Stimulated activated naive CD8-positive, alpha-beta T cell treated with anti-CD3 and anti-CD28 coated beads, Interleukin-15, Interleukin-2, amounts not matched to agents 100 ng/mL and 50 ng/mL, for 24 hours (primary cell): ENCODE measurements around the gene SMOC2.

Experiments
- H3K27ac Mint-ChIP-seq: one replicate; pipeline ENCODE4 v1.8.0; 2021; ENCODE audit warnings: mild to moderate bottlenecking, mixed read lengths
- H3K27me3 Mint-ChIP-seq: one replicate; pipeline ENCODE4 v1.8.0; 2021; ENCODE audit warnings: mixed read lengths
- H3K36me3 Mint-ChIP-seq: one replicate; pipeline ENCODE4 v1.8.0; 2021; ENCODE audit warnings: low read depth, mixed read lengths
- H3K4me1 Mint-ChIP-seq: one replicate; pipeline ENCODE4 v1.8.0; 2021; ENCODE audit warnings: low read depth, mixed read lengths
- H3K4me3 Mint-ChIP-seq: one replicate; pipeline ENCODE4 v1.8.0; 2021; ENCODE audit warnings: mild to moderate bottlenecking, mixed read lengths
- H3K9me3 Mint-ChIP-seq: one replicate; pipeline ENCODE4 v1.8.0; 2021; ENCODE audit warnings: mixed read lengths

Gene SMOC2

DNA sequence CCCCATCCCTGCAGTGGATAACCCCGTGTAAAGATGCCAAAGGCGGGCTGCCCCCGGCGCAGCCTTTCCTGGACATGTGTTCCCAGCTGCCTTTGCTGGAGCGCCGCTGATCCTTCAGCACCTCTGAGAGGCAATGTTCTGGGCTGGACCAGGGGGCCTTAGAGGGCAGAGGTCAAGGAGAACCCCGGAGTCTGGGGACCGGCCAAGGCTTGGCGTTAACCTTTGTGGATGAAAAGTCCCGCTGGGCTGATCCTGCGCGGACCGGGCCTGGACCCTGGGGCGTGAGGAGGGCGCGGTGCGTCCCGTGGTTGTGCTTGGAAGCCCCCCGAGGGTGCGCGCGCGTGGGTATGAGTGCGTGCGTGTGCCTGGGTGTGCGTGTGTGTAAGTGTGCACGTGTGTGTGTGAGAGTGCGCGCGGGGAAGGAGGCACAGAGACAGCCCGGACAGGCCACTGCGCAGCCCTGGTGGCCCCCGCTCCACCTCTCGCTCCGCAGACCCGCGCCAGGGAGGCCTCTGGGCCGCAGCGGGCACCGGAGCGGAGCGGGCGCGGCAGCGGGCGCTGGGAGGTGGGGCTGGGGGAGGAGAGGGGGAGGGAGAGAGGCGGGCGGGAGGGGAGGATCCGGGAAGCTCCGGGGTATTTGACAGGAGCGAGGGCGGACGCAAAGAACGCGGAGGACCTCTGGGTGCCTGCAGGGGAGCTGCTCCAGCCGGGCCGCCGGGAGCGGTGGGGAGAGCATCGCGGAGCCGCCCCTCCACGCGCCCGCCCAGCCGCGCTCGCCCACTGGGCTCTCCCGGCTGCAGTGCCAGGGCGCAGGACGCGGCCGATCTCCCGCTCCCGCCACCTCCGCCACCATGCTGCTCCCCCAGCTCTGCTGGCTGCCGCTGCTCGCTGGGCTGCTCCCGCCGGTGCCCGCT lies at the start of gene SMOC2:
TSS of gene SMOC2 (plus strand) at position 665 of the 914 bp plus-strand sequence. CDS start at position 852, 187 bp downstream.
- no peaks in the 10 kb centered on the region for H3K9me3 Mint-ChIP-seq
- H3K36me3 Mint-ChIP-seq: no peaks in the 10 kb centered on the region
- no peak within 1 kb of the TSS for H3K27ac Mint-ChIP-seq
- no peak within 1 kb of the TSS for H3K4me3 Mint-ChIP-seq
- no peaks in the 10 kb centered on the region for H3K4me1 Mint-ChIP-seq
- H3K27me3 Mint-ChIP-seq: peaks cover 59% of the 10 kb centered on the region

DNA sequence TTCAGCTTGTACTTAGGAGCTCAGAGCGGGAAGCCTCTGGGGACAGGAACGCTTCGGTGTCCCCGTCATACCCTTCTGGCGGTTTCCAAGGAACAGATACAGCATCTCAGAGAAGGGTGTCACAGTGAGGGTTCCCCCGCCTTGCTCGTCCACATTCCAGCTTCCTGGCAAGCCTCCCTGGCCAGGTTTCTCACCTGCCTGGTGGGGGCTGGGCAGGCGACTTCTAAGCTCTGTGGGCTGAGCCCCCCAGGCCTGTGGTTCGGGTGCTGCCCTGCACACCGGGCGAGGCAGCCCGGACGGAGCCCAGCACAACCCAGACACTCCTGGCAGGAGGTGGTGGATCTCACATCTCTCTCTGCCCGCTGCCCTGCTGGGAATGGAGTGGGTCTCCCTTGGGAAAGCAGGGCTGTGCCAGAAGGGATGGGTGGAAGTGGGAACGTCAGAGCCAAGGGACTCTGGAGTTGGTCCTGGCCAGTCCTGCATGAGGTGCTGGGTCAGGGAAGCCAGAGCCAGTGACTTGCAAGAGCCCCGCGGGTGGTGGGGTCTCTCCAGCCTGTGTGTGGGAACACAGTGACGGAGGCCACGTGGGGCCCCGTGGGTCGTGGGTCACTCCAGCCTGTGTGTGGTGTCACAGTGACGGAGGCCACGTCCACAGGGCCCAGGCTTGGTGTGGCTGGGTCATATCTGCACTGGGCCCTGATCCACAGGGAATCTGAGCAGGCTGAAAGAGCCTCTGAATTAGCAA lies 47.7 kb upstream of the SMOC2 start:
- Mint-ChIP-seq H3K27ac (no peak overlapping the region), H3K9me3 (no peaks in the 10 kb centered on the region), H3K36me3 (no peaks in the 10 kb centered on the region), H3K4me1 (no peaks in the 10 kb centered on the region), H3K27me3 (no peaks in the 10 kb centered on the region), H3K4me3 (no peak overlapping the region)

- Mint-ChIP-seq H3K27me3 (no peaks in the 10 kb centered on the region), H3K27ac (no peak overlapping the region), H3K4me1 (no peaks in the 10 kb centered on the region), H3K4me3 (no peak overlapping the region), H3K9me3 (no peaks in the 10 kb centered on the region), H3K36me3 (no peaks in the 10 kb centered on the region)
These were observed 46.4 kb upstream of the SMOC2 start for GRCh38 chr6:168394606-168395005.

DNA sequence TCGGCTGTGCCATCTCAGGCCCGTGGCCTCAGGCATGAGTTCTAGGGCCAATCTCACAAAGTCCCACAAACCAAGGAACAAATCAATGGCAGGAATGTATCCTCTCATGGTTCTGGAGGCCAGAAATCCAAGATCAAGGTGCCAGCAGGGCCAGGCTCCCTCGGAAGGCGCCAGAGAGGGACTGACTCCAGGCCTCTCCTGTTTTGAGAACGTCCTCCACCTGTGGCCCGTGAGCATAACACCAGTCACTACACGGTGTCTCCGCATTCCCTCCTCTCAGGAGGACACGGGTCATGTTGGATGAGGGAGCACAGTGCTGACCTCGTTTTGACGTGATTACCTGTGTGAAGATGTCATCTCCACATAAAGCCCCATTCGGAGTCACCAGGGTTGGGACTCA lies 45.0 kb upstream of the SMOC2 start:
- no peak overlapping the region for H3K27ac Mint-ChIP-seq
- H3K4me1 Mint-ChIP-seq: no peaks in the 10 kb centered on the region
- H3K4me3 Mint-ChIP-seq: no peak overlapping the region
- H3K36me3 Mint-ChIP-seq: no peaks in the 10 kb centered on the region
- no peaks in the 10 kb centered on the region for H3K27me3 Mint-ChIP-seq
- no peaks in the 10 kb centered on the region for H3K9me3 Mint-ChIP-seq

DNA sequence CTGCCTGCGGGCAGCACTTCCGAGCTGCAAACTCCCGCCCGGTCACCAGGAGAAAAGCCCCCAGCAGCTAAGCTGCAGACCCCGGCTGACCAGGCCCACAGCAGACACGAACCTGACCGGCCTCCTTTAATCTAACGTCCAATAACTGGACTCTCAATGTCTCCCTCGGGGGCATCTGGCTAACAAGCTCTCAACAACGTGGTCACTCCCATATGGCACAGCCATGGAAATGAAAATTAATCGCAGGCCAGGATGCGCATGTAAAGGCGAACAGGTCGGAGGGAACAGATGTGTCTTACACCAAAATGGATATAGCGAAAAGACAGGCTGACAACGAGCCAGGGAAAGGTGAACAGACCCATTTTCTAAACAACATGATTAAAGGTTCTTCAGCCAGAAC lies 44.4 kb upstream of the SMOC2 start:
- Mint-ChIP-seq H3K9me3 (no peaks in the 10 kb centered on the region), H3K4me3 (no peak overlapping the region), H3K4me1 (no peaks in the 10 kb centered on the region), H3K27me3 (no peaks in the 10 kb centered on the region), H3K27ac (no peak overlapping the region), H3K36me3 (no peaks in the 10 kb centered on the region)

DNA sequence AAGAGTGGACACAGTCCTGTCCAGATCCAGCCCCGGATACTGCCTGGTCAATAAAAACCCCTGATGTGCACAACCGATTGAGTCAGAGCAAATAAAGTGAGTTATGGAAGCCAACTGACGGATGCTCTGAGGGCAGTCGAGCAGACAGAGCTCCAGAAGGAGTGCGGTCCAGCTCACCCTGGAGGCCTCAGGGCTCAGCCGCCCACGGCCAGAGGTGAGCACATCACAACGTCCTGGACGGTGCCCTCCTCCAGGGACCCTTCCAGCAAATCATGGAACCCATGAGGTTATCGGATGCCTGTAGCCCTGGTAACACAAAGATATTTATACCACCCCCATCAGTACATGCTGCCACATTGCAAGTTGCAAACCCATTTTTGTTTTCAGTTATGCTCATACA lies 44.0 kb upstream of the SMOC2 start:
- Mint-ChIP-seq H3K4me3 (no peak overlapping the region), H3K4me1 (no peaks in the 10 kb centered on the region), H3K27me3 (no peaks in the 10 kb centered on the region), H3K36me3 (no peaks in the 10 kb centered on the region), H3K27ac (no peak overlapping the region), H3K9me3 (no peaks in the 10 kb centered on the region)

DNA sequence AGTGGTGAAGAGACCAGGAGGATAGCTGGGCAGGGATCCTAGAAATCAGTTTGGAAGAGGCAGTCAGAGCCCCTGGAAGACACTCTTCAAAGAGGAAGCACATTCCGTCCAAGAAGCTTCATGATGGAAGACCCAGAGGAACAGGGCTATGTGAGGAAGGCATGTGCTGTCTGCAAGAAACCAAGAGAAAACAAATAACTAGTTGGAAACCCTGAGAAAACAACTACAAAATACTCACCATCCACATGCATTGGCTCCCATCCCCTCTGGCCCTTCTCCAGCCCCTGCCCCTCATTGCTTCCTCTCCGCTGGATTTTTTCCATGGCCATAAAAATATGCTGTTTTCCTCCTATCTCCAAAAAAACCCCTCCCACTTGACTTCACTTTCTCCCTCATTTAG lies 40.9 kb upstream of the SMOC2 start:
- no peaks in the 10 kb centered on the region for H3K36me3 Mint-ChIP-seq
- H3K4me1 Mint-ChIP-seq: no peaks in the 10 kb centered on the region
- H3K9me3 Mint-ChIP-seq: no peaks in the 10 kb centered on the region
- no peak overlapping the region for H3K27ac Mint-ChIP-seq
- no peaks in the 10 kb centered on the region for H3K27me3 Mint-ChIP-seq
- H3K4me3 Mint-ChIP-seq: no peak overlapping the region

GRCh38 chr6:168403370-168404005 lies 37.5 kb upstream of the SMOC2 start:
- Mint-ChIP-seq H3K4me3 (no peak overlapping the region), H3K4me1 (no peaks in the 10 kb centered on the region), H3K9me3 (no peaks in the 10 kb centered on the region), H3K27ac (no peak overlapping the region), H3K36me3 (no peaks in the 10 kb centered on the region), H3K27me3 (no peaks in the 10 kb centered on the region)

- H3K4me3 Mint-ChIP-seq: no peak overlapping the region
These were observed 36.4 kb upstream of the SMOC2 start for GRCh38 chr6:168404560-168404959.

GRCh38 chr6:168407842-168408241 lies 33.1 kb upstream of the SMOC2 start:
- Mint-ChIP-seq H3K4me3 (no peak overlapping the region), H3K4me1 (no peaks in the 10 kb centered on the region)

More at GRCh38 chr6:168404560-168404959, 36.4 kb upstream of the SMOC2 start:
- no peaks in the 10 kb centered on the region for H3K9me3 Mint-ChIP-seq
- H3K27me3 Mint-ChIP-seq: no peaks in the 10 kb centered on the region
- no peak overlapping the region for H3K27ac Mint-ChIP-seq
- no peaks in the 10 kb centered on the region for H3K4me1 Mint-ChIP-seq
- H3K36me3 Mint-ChIP-seq: no peaks in the 10 kb centered on the region

DNA sequence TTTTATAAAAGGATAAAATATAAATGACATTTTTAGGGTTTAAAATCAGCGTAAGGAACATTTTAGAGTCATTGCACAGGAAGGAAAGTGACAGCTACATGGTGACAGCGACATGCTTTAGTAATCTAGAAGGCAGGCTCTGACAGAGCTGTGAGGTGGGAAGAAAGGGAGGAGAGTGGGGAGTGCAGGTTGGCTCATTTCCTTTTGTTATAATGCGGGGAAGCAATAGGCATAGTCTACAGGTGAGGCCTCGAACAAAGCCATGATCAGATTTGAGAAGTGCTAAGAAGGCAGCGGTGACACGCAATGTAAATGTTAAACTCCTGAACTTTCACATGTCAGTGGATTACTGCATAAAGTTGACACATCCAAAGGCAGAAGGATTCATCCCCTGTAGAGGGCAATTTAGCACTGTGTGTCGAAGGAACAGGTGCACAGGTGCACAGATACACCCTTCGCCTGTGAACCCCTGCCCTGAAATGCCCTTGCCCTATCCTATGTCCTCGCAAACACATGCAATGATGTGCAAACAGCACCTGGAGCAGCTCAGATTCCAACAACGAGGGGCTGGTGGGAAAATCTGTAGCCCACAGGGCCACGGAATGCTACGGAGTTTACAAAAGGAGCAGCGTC lies 32.4 kb upstream of the SMOC2 start:
- Mint-ChIP-seq H3K9me3 (no peaks in the 10 kb centered on the region), H3K4me1 (no peaks in the 10 kb centered on the region), H3K27me3 (no peaks in the 10 kb centered on the region), H3K4me3 (no peak overlapping the region), H3K36me3 (no peaks in the 10 kb centered on the region), H3K27ac (no peak overlapping the region)

More at GRCh38 chr6:168407842-168408241, 33.1 kb upstream of the SMOC2 start:
- no peaks in the 10 kb centered on the region for H3K9me3 Mint-ChIP-seq
- H3K27ac Mint-ChIP-seq: no peak overlapping the region
- H3K27me3 Mint-ChIP-seq: no peaks in the 10 kb centered on the region
- H3K36me3 Mint-ChIP-seq: no peaks in the 10 kb centered on the region

- Mint-ChIP-seq H3K36me3 (no peaks in the 10 kb centered on the region), H3K4me1 (no peaks in the 10 kb centered on the region), H3K9me3 (no peaks in the 10 kb centered on the region), H3K27ac (no peak overlapping the region), H3K27me3 (no peaks in the 10 kb centered on the region), H3K4me3 (no peak overlapping the region)
These were observed 30.9 kb upstream of the SMOC2 start for GRCh38 chr6:168410035-168410434.

DNA sequence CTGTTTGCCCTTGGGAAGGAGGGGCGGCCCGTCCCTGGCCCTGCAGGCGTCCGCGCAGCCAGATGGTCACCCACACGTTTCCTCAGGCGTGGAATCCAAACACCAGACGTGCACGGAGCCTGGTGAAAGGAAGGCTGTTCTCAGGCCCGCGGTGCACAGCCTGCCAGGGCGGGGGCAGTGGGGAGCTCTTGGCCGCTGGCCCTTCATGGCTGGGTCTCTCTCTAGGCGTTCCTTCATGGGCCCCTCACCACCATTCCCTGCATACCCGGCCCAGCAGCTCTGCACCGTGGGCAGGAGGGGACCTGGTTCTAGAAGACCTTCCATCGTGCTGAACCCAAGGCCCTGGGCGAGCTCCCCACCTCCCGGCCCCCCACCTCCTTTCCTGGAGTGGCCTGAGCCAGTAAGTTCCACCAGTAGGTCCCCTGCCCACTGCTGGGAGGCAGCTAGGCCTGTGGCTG lies 30.4 kb upstream of the SMOC2 start:
- no peaks in the 10 kb centered on the region for H3K4me1 Mint-ChIP-seq
- H3K4me3 Mint-ChIP-seq: no peak overlapping the region
- H3K27ac Mint-ChIP-seq: no peak overlapping the region
- H3K9me3 Mint-ChIP-seq: no peaks in the 10 kb centered on the region
- H3K27me3 Mint-ChIP-seq: no peaks in the 10 kb centered on the region
- no peaks in the 10 kb centered on the region for H3K36me3 Mint-ChIP-seq

DNA sequence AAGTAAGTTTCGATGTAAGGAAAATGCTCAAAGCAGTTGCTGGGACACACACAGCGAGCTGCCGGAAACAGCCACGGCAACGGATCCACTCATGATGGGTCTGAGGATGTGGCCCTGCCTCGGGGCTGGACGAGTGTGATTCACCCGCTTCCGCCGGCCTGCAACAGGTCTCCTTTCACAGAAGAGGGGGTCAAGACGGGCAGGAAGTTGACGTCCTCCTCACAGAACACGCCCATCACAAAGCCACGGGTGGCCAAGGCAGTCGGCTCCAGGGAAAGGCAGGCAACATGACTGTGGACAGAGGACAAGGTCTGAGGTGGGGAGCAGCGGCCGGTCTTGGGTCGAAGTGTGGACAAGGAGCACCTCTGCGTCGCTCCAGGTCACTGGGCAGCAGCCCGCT lies 29.9 kb upstream of the SMOC2 start:
- Mint-ChIP-seq H3K4me3 (no peak overlapping the region), H3K27me3 (no peaks in the 10 kb centered on the region), H3K36me3 (no peaks in the 10 kb centered on the region), H3K27ac (no peak overlapping the region), H3K9me3 (no peaks in the 10 kb centered on the region), H3K4me1 (no peaks in the 10 kb centered on the region)
